Spinal cord (tissue), 10 donors: Measurements from ENCODE around the gene OBP2A. TPM values are rescaled to one million over a fixed set of nuclear protein-coding genes. Genes with fewer than 3 reads are reported as not detected.
A peak's percentile ranks its signal among the peaks of the same experiment; 100 is the strongest.

ENCODE experiments used
- DNase-seq, 6 donors: peaks; one replicate each; pipeline versions ENCODE4 v3.0.0 to v3.0.0-alpha.2; 2013 to 2015; ENCODE audit warnings: low spot score in 6 of 6, low read depth in 4 of 6
- H3K27ac ChIP-seq: one replicate; pipeline ENCODE4 v1.5.1; 2013; ENCODE audit warnings: low read depth, low read length, control low read depth
- H3K27me3 ChIP-seq: one replicate; pipeline ENCODE4 v1.6.1; 2013; ENCODE audit warnings: low read length; ENCODE audit not compliant: control insufficient read depth, insufficient read depth
- H3K36me3 ChIP-seq: one replicate; pipeline ENCODE4 v1.6.1; 2013; ENCODE audit warnings: low read length; ENCODE audit not compliant: control insufficient read depth, insufficient read depth
- H3K4me1 ChIP-seq: one replicate; pipeline ENCODE4 v1.6.1; 2013; ENCODE audit warnings: low read length; ENCODE audit not compliant: control insufficient read depth, insufficient read depth
- H3K4me3 ChIP-seq: one replicate; pipeline ENCODE4 v1.5.1; 2013; ENCODE audit warnings: low read depth, low read length, control low read depth
- H3K9me3 ChIP-seq: one replicate; pipeline ENCODE4 v1.6.1; 2013; ENCODE audit warnings: low read length; ENCODE audit not compliant: control insufficient read depth, insufficient read depth
- WGBS: methylation state at CpG from one replicate; pipeline ENCODE4 v1.1.5; 2013; ENCODE audit warnings: missing lambda C conversion rate; ENCODE audit not compliant: insufficient coverage; 5-methylcytosine and 5-hydroxymethylcytosine counted together
- polyA plus RNA-seq, 2 donors: library from polyadenylated mRNA; unstranded; fragments of 120-200 nt; gene quantifications; one replicate each; pipeline ENCODE4 v1.2.1, GENCODE V29; 2013; ENCODE audit not compliant: insufficient read length in 2 of 2
- total RNA-seq, 2 donors: library from RNA; depleted of rRNA in 1 of 2; stranded (reverse); fragments of 120-200 nt in 1 of 2; fragments of >200 nt in 1 of 2; gene quantifications; one replicate each; pipeline versions ENCODE4 v1.2.3 to v1.2.4, GENCODE V29; 2013 to 2014
- donor health status: healthy.

The OBP2A gene
- total and polyA plus RNA-seq, 4 donors: not detected

- WGBS: 93% methylated on average over 41 of the region's 41 CpGs
- DNase-seq: no peak
- H3K4me1 ChIP-seq: peaks cover 35% of the 10 kb centered on the region
- peaks cover 63% of the 10 kb centered on the region for H3K36me3 ChIP-seq
- no peaks in the 10 kb centered on the region for H3K9me3 ChIP-seq
- no peaks in the 10 kb centered on the region for H3K27me3 ChIP-seq
- no peak overlapping the region for H3K4me3 ChIP-seq
- no peak overlapping the region for H3K27ac ChIP-seq
Measured at GRCh38 chr9:135503371-135504261, 42.3 kb upstream of the OBP2A start.

GRCh38 chr9:135504262-135505243, 41.4 kb upstream of the OBP2A start:
- no peak overlapping the region for H3K27ac ChIP-seq
- peaks cover 63% of the 10 kb centered on the region for H3K36me3 ChIP-seq
- WGBS: 67% methylated on average over 19 of the region's 21 CpGs
- no peaks in the 10 kb centered on the region for H3K27me3 ChIP-seq
- H3K4me1 ChIP-seq: peaks cover 26% of the 10 kb centered on the region
- H3K4me3 ChIP-seq: no peak overlapping the region
- DNase-seq: peak in 2 of 6 donors; percentile 65 to 75
- H3K9me3 ChIP-seq: no peaks in the 10 kb centered on the region

GRCh38 chr9:135505406-135506187, 40.3 kb upstream of the OBP2A start:
- Histone ChIP-seq H3K36me3 (peaks cover 63% of the 10 kb centered on the region), H3K27ac (no peak overlapping the region), H3K27me3 (no peaks in the 10 kb centered on the region), H3K4me1 (peaks cover 19% of the 10 kb centered on the region), H3K9me3 (no peaks in the 10 kb centered on the region), H3K4me3 (no peak overlapping the region)
- 88% methylated on average over 22 of the region's 24 CpGs for WGBS
- DNase-seq: no peak

DNA sequence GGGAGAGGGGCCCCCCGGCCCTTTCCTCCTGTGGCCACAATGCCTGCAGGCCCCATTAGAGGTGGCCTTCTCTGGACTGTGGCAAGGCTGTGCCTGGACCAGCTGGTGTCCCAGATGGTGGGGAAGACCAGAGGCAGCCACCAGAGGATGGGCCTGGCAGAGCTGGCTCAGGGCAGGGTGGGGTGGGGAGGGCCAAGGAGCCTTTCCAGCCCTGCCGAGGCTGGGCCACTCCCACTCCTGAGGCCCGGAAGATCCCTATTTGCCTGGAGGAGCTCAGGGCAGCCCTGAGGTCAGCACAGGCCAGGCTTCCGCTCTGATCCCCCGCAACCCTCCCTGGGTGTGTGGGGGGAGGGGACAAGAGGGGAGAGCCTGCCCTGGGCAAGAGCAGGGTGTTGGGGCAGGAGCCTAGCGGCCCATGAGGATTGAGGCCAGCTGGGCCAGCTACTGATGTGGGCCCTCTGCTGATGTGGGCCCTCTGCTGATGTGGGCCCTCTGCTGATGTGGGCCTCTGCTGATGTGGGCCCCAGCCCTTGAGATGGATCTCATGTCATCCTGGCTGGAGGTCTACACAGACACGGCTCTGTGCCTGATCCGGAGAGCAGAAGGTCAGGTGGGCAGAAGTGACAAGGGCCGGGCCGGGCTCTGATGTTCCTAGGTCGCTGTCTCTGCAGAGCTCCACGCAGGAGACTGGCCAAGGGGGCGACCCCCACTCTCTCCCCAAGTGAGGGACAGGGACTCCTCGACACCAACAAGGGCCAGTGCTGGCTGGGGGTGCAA, 39.4 kb upstream of the OBP2A start:
- Histone ChIP-seq H3K9me3 (no peaks in the 10 kb centered on the region), H3K27me3 (no peaks in the 10 kb centered on the region), H3K27ac (no peak overlapping the region), H3K4me3 (no peak overlapping the region), H3K36me3 (peaks cover 60% of the 10 kb centered on the region), H3K4me1 (peaks cover 14% of the 10 kb centered on the region)
- no peak for DNase-seq
- WGBS: 47% methylated on average over 13 of the region's 14 CpGs

DNA sequence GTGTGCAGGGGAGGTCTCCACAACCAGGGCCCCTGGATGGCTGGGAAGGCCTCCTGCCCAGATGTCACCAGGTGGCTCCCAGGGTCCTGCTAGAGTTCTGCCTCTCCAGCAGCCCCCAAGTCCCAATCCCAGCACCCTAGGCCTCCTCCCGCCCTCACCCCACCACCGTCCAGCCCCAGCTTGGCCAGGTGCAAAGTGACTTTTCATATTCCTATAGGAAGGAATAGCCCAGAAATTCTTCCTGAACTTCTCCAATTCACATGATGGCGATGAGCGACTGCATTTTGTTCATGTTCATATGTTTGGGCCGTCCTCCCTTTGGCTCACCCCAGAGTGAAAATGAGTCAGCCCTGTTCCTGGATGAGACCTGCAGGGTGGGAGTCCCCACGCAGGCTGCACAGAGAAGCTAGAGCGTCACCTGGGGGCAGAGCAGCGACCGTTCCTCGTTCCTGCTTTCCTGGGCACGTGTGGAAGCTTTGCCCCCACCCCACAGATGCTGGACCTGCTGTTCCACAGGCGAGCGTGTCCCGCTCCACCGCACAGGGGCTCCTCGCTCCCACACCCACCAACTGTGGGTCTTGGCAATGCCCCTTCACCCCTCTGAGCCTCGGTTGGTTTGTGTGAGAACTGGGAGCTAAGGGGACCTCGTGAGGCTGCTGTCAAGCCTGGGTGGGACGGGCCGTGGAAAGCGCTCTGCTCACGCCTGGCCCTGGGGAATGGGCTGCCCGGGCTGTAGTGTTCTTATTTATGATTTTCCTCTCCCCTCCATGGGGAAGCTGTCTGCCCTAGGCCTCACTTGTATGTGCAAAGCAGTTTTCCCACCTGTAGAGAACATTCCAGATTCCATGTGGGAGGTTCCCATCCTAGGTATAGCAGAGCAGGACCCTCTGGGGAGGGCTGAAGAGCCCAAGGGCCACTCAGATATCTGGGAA, 38.6 kb upstream of the OBP2A start:
- H3K27me3 ChIP-seq: no peaks in the 10 kb centered on the region
- DNase-seq: no peak
- no peak overlapping the region for H3K4me3 ChIP-seq
- H3K9me3 ChIP-seq: no peaks in the 10 kb centered on the region
- no peak overlapping the region for H3K27ac ChIP-seq
- WGBS: 84% methylated on average over 9 of the region's 23 CpGs
- H3K36me3 ChIP-seq: peaks cover 51% of the 10 kb centered on the region
- H3K4me1 ChIP-seq: peaks cover 5% of the 10 kb centered on the region

GRCh38 chr9:135508211-135508820, 37.6 kb upstream of the OBP2A start:
- DNase-seq: no peak
- no peak overlapping the region for H3K4me3 ChIP-seq
- peaks cover 3% of the 10 kb centered on the region for H3K4me1 ChIP-seq
- no peaks in the 10 kb centered on the region for H3K9me3 ChIP-seq
- no peaks in the 10 kb centered on the region for H3K27me3 ChIP-seq
- WGBS: 87% methylated on average over 9 of the region's 9 CpGs
- H3K36me3 ChIP-seq: peaks cover 42% of the 10 kb centered on the region
- no peak overlapping the region for H3K27ac ChIP-seq

GRCh38 chr9:135509458-135509857, 36.5 kb upstream of the OBP2A start:
- DNase-seq: no peak
- H3K4me1 ChIP-seq: peaks cover 3% of the 10 kb centered on the region
- no CpG with 5 or more reads among the region's 2 CpGs for WGBS
- H3K9me3 ChIP-seq: no peaks in the 10 kb centered on the region
- no peak overlapping the region for H3K27ac ChIP-seq
- H3K4me3 ChIP-seq: no peak overlapping the region
- no peaks in the 10 kb centered on the region for H3K27me3 ChIP-seq
- peaks cover 30% of the 10 kb centered on the region for H3K36me3 ChIP-seq

DNA sequence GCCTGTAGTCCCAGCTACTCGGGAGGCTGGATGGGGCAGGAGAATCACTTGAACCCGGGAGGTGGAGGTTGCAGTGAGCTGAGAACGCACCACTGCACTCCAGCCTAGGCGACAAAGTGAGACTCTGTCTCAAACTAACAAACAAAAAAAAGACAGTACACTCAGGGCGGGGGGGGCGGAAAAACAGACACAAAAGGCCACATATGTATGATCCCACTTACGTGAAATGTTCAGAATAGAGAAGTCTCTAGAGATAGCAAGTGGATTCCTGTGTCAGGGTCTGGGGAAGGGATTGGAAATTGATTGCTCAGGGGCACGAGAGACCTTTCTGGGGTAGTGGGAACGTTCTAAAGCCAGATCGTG, 33.7 kb upstream of the OBP2A start:
- H3K36me3 ChIP-seq: peaks cover 4% of the 10 kb centered on the region
- no peaks in the 10 kb centered on the region for H3K4me1 ChIP-seq
- no peak overlapping the region for H3K27ac ChIP-seq
- no peak overlapping the region for H3K4me3 ChIP-seq
- H3K27me3 ChIP-seq: no peaks in the 10 kb centered on the region
- H3K9me3 ChIP-seq: no peaks in the 10 kb centered on the region
- DNase-seq: no peak
- 67% methylated on average over 5 of the region's 10 CpGs for WGBS
